HEK293T (cell line): Measurements from ENCODE around the gene TMCC2.

Source experiments
- ELF4 ChIP-seq: fragments of 450-650 bp; IDR thresholded peaks from 2 replicates; pipeline ENCODE4 v1.6.1; 2017; ENCODE audit warnings: antibody characterized with exemption
- FOXK2 ChIP-seq: fragments of 450-650 bp; IDR thresholded peaks from 2 replicates; pipeline ENCODE4 v1.6.1; 2016; ENCODE audit warnings: mild to moderate bottlenecking
- FOXM1 ChIP-seq: fragments of 450-650 bp; IDR thresholded peaks from 2 replicates; pipeline ENCODE4 v1.6.1; 2017; ENCODE audit warnings: mild to moderate bottlenecking, borderline replicate concordance
- HDGF ChIP-seq: fragments of 450-650 bp; IDR thresholded peaks from 2 replicates; pipeline ENCODE4 v1.6.1; 2017; ENCODE audit warnings: antibody characterized with exemption, borderline replicate concordance
- NFRKB ChIP-seq: fragments of 450-650 bp; IDR thresholded peaks from 2 replicates; pipeline ENCODE4 v1.6.1; 2016; ENCODE audit warnings: mild to moderate bottlenecking, moderate library complexity
- ZNF384 ChIP-seq: fragments of 450-650 bp; IDR thresholded peaks from 2 replicates; pipeline ENCODE4 v1.6.1; 2016
- TF ChIP-seq, protein P1 (sequence below): fragments of 450-650 bp; IDR thresholded peaks from 2 replicates; pipeline ENCODE4 v1.6.1; 2016

DNA sequence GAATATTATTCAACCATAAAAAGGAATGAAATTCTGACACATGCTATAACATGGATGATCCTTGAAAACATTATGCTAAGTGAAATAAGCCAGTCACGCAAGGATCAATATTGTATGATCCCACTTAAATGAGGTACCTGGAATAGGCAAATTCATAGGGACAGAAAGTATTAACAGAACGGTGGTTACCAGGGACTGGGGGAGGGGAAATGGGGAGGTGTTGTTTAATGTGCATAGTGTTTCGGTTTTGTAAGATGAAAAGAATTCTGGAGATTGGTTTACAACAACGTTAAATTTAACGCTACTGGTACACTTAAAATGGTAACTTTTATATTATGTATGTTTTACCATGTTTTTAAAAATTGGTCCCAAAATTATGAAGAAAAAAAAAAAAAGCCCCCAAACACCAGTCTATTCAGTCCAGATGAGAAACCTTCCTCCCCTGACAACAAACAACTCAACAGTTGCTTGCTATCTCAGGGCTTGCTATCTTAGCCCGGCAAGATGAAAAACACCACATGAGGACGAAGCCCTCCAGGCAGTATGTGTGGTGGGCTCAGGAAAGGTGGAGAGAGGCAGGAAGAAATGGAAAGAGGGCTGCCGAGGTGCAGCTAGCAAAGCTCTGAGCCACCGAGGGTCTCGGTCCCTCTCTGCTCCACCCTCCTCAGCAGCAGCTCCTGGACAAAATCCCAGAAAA, 85.3 kb downstream of the TMCC2 start:
- TF ChIP-seq ELF4 (no peak), HDGF (no peak), NFRKB (no peak), FOXK2 (no peak), ZNF384 (no peak), FOXM1 (no peak)
- TF ChIP-seq, protein P1, sequence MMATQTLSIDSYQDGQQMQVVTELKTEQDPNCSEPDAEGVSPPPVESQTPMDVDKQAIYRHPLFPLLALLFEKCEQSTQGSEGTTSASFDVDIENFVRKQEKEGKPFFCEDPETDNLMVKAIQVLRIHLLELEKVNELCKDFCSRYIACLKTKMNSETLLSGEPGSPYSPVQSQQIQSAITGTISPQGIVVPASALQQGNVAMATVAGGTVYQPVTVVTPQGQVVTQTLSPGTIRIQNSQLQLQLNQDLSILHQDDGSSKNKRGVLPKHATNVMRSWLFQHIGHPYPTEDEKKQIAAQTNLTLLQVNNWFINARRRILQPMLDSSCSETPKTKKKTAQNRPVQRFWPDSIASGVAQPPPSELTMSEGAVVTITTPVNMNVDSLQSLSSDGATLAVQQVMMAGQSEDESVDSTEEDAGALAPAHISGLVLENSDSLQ, result no peak
